SK-N-SH (cell line): ENCODE results near the gene SNRNP200. TPM values are rescaled to one million over a fixed set of nuclear protein-coding genes. Genes with fewer than 3 reads are reported as not detected.

Source experiments
- CTCF ChIA-PET: fragments of 300-600, 350-600 bp; formaldehyde crosslinking; extraction: SDS; loops from one replicate; lab custom pipeline; 2021; lab: Yijun Ruan, JAX
- POLR2A ChIA-PET: fragments of 350-600 bp; sonication (Branson Sonifier 250); formaldehyde crosslinking; extraction: SDS; loops from one replicate; lab custom pipeline; 2020; ENCODE audit warnings: antibody characterized with exemption, inconsistent platforms; lab: Yijun Ruan, JAX
- DNase-seq: peaks from one replicate; pipeline ENCODE4 v3.0.0; 2012
- H2AFZ ChIP-seq: fragments of 200-600 bp; sonication (generic); 2 replicates; pipeline ENCODE4 v1.8.1; 2016; ENCODE audit warnings: antibody characterized with exemption, mild to moderate bottlenecking, low read depth
- H3F3A ChIP-seq: fragments of 200-600 bp; sonication (generic); replicated peaks from 2 replicates; pipeline ENCODE3; 2016; ENCODE audit warnings: antibody characterized with exemption, mild to moderate bottlenecking; ENCODE audit not compliant: insufficient read depth
- H3K27ac ChIP-seq, 2 experiments: fragments of 200-500 bp in 1 of 2; fragments of 200-600 bp in 1 of 2; sonication (Bioruptor generic) in 1 of 2; sonication (generic), shearing (Covaris generic) in 1 of 2; 2 replicates each; pipeline versions ENCODE4 v1.5.1 to v1.6.1; 2014 to 2016; ENCODE audit warnings: low read depth in 2 of 2, inconsistent platforms in 1 of 2, low read length in 1 of 2, mild to moderate bottlenecking in 1 of 2, mixed read lengths in 1 of 2
- H3K27me3 ChIP-seq: fragments of 200-600 bp; sonication (generic), shearing (Covaris generic); 2 replicates; pipeline ENCODE4 v1.6.1; 2016; ENCODE audit warnings: mixed run types; ENCODE audit not compliant: insufficient read depth
- H3K36me3 ChIP-seq, 2 experiments: fragments of 200-500 bp in 1 of 2; fragments of 200-600 bp in 1 of 2; sonication (Bioruptor generic) in 1 of 2; sonication (generic) in 1 of 2; replicated peaks in 1 of 2; 2 replicates each; pipeline versions ENCODE3 to v1.5.1; 2014 to 2016; ENCODE audit warnings: low read length in 1 of 2, mild to moderate bottlenecking in 1 of 2; ENCODE audit not compliant: insufficient read depth in 2 of 2, control insufficient read depth in 1 of 2
- H3K4me1 ChIP-seq, 2 experiments: fragments of 200-500 bp in 1 of 2; fragments of 200-600 bp in 1 of 2; sonication (Bioruptor generic) in 1 of 2; sonication (generic), shearing (Covaris generic) in 1 of 2; 2 replicates each; pipeline versions ENCODE4 v1.5.1 to v1.6.1; 2014 to 2016; ENCODE audit warnings: low read depth in 1 of 2, low read length in 1 of 2, mixed run types in 1 of 2; ENCODE audit not compliant: insufficient read depth in 2 of 2, control insufficient read depth in 1 of 2
- H3K4me2 ChIP-seq: fragments of 200-600 bp; sonication (generic), shearing (Covaris generic); 2 replicates; pipeline ENCODE4 v1.6.1; 2017; ENCODE audit warnings: mixed run types
- H3K4me3 ChIP-seq, 2 experiments: fragments of 200-500 bp in 1 of 2; fragments of 200-600 bp in 1 of 2; sonication (Bioruptor generic) in 1 of 2; sonication (generic), shearing (Covaris generic) in 1 of 2; 2 replicates each; pipeline versions ENCODE4 v1.5.1 to v1.8.1; 2014 to 2016; ENCODE audit warnings: low read depth in 2 of 2, inconsistent platforms in 1 of 2, low read length in 1 of 2, mild to moderate bottlenecking in 1 of 2, mixed read lengths in 1 of 2, moderate library complexity in 1 of 2
- H3K79me2 ChIP-seq: fragments of 200-600 bp; sonication (generic); 2 replicates; pipeline ENCODE4 v1.8.1; 2017; ENCODE audit warnings: mild to moderate bottlenecking; ENCODE audit not compliant: insufficient read depth
- H3K9ac ChIP-seq: fragments of 200-600 bp; sonication (generic); 2 replicates; pipeline ENCODE4 v1.6.1; 2017; ENCODE audit warnings: mixed run types
- H3K9me2 ChIP-seq: fragments of 200-600 bp; sonication (generic); 2 replicates; pipeline ENCODE4 v1.6.1; 2017; ENCODE audit warnings: mixed run types
- H3K9me3 ChIP-seq: fragments of 200-600 bp; sonication (generic); 2 replicates; pipeline ENCODE4 v1.6.1; 2017; ENCODE audit warnings: mixed run types, mild to moderate bottlenecking, moderate library complexity
- H4K20me1 ChIP-seq: fragments of 200-600 bp; sonication (generic); 2 replicates; pipeline ENCODE4 v1.6.1; 2017; ENCODE audit warnings: mild to moderate bottlenecking, mixed run types; ENCODE audit not compliant: insufficient read depth
- ELF1 ChIP-seq: IDR thresholded peaks from 2 replicates; pipeline ENCODE4 v1.4.0; 2012
- FOSL2 ChIP-seq: IDR thresholded peaks from 2 replicates; pipeline ENCODE4 v1.4.0; 2012; ENCODE audit warnings: low read depth, mild to moderate bottlenecking, moderate library complexity, borderline replicate concordance
- FOXJ3 ChIP-seq: sonication (generic); formaldehyde crosslinking; IDR thresholded peaks from 2 replicates; pipeline ENCODE4 v1.5.1; 2020; ENCODE audit warnings: mild to moderate bottlenecking, missing genetic modification reagents
- FOXM1 ChIP-seq: IDR thresholded peaks from 2 replicates; pipeline ENCODE4 v1.4.0; 2012; ENCODE audit warnings: low read depth, mild to moderate bottlenecking
- MEF2A ChIP-seq: IDR thresholded peaks from 2 replicates; pipeline ENCODE4 v1.4.0; 2012; ENCODE audit warnings: low read depth, borderline replicate concordance
- MXI1 ChIP-seq: IDR thresholded peaks from 2 replicates; pipeline ENCODE4 v1.6.1; 2012; ENCODE audit warnings: mild to moderate bottlenecking, low read depth, low read length, improper control_type of control experiment
- PBX3 ChIP-seq: IDR thresholded peaks from 2 replicates; pipeline ENCODE4; 2012
- POLR2AphosphoS5 ChIP-seq: IDR thresholded peaks from 2 replicates; pipeline ENCODE4 v1.6.1; 2012; ENCODE audit warnings: low read depth, low read length
- RAD21 ChIP-seq: IDR thresholded peaks from 2 replicates; pipeline ENCODE4 v1.6.1; 2012; ENCODE audit warnings: mild to moderate bottlenecking, low read length
- RCOR1 ChIP-seq: fragments of 150-350 bp; IDR thresholded peaks from 2 replicates; pipeline ENCODE4 v1.6.1; 2017; ENCODE audit warnings: antibody characterized with exemption, low read length
- TAF1 ChIP-seq: IDR thresholded peaks from 2 replicates; pipeline ENCODE4 v1.6.1; 2012; ENCODE audit warnings: low read depth, mild to moderate bottlenecking, low read length, moderate library complexity, borderline replicate concordance
- USF2 ChIP-seq: fragments of 150-350 bp; IDR thresholded peaks from 2 replicates; pipeline ENCODE4 v1.6.1; 2017; ENCODE audit warnings: antibody characterized with exemption, low read length, low read depth, borderline replicate concordance
- ZBTB33 ChIP-seq: IDR thresholded peaks from 2 replicates; pipeline ENCODE4 v1.4.0; 2012; ENCODE audit warnings: low read depth, borderline replicate concordance
- WGBS: methylation state at CpG from one replicate; pipeline ENCODE4 v1.1.6; 2017; ENCODE audit warnings: low lambda C conversion rate; 5-methylcytosine and 5-hydroxymethylcytosine counted together
- polyA plus RNA-seq, 3 experiments: library from polyadenylated mRNA; depleted of rRNA; stranded (reverse); fragments of >200 nt; gene quantifications; 2 replicates each; pipeline ENCODE4 v1.2.3, GENCODE V29; 2012
- TF ChIP-seq, protein P1 (sequence below): IDR thresholded peaks from 2 replicates; pipeline ENCODE4 v1.6.1; 2012; ENCODE audit warnings: mild to moderate bottlenecking, low read depth, low read length, moderate library complexity

The SNRNP200 gene
- polyA plus RNA-seq, 1 of the 3 experiments (the other 2 are of a cell fraction): 165 TPM

- TF ChIP-seq USF2 (no peak), PBX3 (no peak), TAF1 (no peak), MXI1 (no peak), FOXJ3 (no peak), ELF1 (no peak), FOXM1 (no peak), ZBTB33 (no peak), POLR2AphosphoS5 (no peak), RCOR1 (no peak), MEF2A (no peak), FOSL2 (no peak), RAD21 (no peak)
- TF ChIP-seq, protein P1, sequence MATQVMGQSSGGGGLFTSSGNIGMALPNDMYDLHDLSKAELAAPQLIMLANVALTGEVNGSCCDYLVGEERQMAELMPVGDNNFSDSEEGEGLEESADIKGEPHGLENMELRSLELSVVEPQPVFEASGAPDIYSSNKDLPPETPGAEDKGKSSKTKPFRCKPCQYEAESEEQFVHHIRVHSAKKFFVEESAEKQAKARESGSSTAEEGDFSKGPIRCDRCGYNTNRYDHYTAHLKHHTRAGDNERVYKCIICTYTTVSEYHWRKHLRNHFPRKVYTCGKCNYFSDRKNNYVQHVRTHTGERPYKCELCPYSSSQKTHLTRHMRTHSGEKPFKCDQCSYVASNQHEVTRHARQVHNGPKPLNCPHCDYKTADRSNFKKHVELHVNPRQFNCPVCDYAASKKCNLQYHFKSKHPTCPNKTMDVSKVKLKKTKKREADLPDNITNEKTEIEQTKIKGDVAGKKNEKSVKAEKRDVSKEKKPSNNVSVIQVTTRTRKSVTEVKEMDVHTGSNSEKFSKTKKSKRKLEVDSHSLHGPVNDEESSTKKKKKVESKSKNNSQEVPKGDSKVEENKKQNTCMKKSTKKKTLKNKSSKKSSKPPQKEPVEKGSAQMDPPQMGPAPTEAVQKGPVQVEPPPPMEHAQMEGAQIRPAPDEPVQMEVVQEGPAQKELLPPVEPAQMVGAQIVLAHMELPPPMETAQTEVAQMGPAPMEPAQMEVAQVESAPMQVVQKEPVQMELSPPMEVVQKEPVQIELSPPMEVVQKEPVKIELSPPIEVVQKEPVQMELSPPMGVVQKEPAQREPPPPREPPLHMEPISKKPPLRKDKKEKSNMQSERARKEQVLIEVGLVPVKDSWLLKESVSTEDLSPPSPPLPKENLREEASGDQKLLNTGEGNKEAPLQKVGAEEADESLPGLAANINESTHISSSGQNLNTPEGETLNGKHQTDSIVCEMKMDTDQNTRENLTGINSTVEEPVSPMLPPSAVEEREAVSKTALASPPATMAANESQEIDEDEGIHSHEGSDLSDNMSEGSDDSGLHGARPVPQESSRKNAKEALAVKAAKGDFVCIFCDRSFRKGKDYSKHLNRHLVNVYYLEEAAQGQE: no peak
- WGBS: 100% methylated on average over 4 of the region's 4 CpGs
- H3K9me3 ChIP-seq: no peaks in the 10 kb centered on the region
- H3K79me2 ChIP-seq: no peaks in the 10 kb centered on the region
- no peak for DNase-seq
- no peaks in the 10 kb centered on the region for H3K9me2 ChIP-seq
- H2AFZ ChIP-seq: no peak overlapping the region
- H3K4me2 ChIP-seq: no peak overlapping the region
- H3F3A ChIP-seq: peaks cover 24% of the 10 kb centered on the region
- H3K4me1 ChIP-seq: peaks cover 2 to 13% of the 10 kb centered on the region in 2 experiments; a peak in 3 of 4 replicates
- no peaks in the 10 kb centered on the region for H3K36me3 ChIP-seq
- POLR2A ChIA-PET: no interaction called here
- no peak overlapping the region for H3K4me3 ChIP-seq
- H3K27ac ChIP-seq: no peak overlapping the region
- CTCF ChIA-PET: no interaction called here
- H4K20me1 ChIP-seq: no peaks in the 10 kb centered on the region
- H3K9ac ChIP-seq: no peak overlapping the region
- no peaks in the 10 kb centered on the region for H3K27me3 ChIP-seq
These were observed 13.4 kb upstream of the SNRNP200 start for GRCh38 chr2:96318723-96319122.
